Stimulated activated memory B cell treated with anti-CD40 and anti-IgM and Interleukin-4, amounts not matched to agents 10 μg/mL and 1 μg/mL and 100 μg/mL, for 72 hours (primary cell): Measurements from ENCODE around the gene ATP2C2.
A peak's percentile ranks its signal among the peaks of the same experiment; 100 is the strongest.

ENCODE experiments used
- ATAC-seq: fragments of 150-1000 bp; cut with Tn5 transposase; 2 replicates; pipeline ENCODE4 v1.10.0; 2021
- H3K27ac Mint-ChIP-seq: one replicate; pipeline ENCODE4 v1.8.0; 2022; ENCODE audit warnings: mild to moderate bottlenecking, mixed read lengths
- H3K27me3 Mint-ChIP-seq: one replicate; pipeline ENCODE4 v1.8.0; 2022; ENCODE audit warnings: mixed read lengths
- H3K36me3 Mint-ChIP-seq: one replicate; pipeline ENCODE4 v1.8.0; 2022; ENCODE audit warnings: mixed read lengths
- H3K4me1 Mint-ChIP-seq: one replicate; pipeline ENCODE4 v1.8.0; 2022; ENCODE audit warnings: mixed read lengths
- H3K4me3 Mint-ChIP-seq: one replicate; pipeline ENCODE4 v1.8.0; 2022; ENCODE audit warnings: mild to moderate bottlenecking, moderate library complexity, mixed read lengths
- H3K9me3 Mint-ChIP-seq: one replicate; pipeline ENCODE4 v1.8.0; 2022; ENCODE audit warnings: mixed read lengths

The ATP2C2 gene

GRCh38 chr16:84501077-84501735, 132.9 kb downstream of the ATP2C2 start:
- Mint-ChIP-seq H3K4me3 (no peak overlapping the region), H3K36me3 (peaks cover 22% of the 10 kb centered on the region), H3K4me1 (peaks cover 36% of the 10 kb centered on the region), H3K27me3 (no peaks in the 10 kb centered on the region), H3K9me3 (no peaks in the 10 kb centered on the region), H3K27ac (no peak overlapping the region)
- no peak for ATAC-seq

- Mint-ChIP-seq H3K4me3 (no peak overlapping the region), H3K27ac (no peak overlapping the region), H3K36me3 (peaks cover 13% of the 10 kb centered on the region), H3K27me3 (no peaks in the 10 kb centered on the region), H3K4me1 (peaks cover 45% of the 10 kb centered on the region), H3K9me3 (no peaks in the 10 kb centered on the region)
- ATAC-seq = no peak
These were observed 133.7 kb downstream of the ATP2C2 start for GRCh38 chr16:84502075-84502474.

GRCh38 chr16:84502581-84502980, 134.2 kb downstream of the ATP2C2 start:
- peaks cover 50% of the 10 kb centered on the region for H3K4me1 Mint-ChIP-seq
- no peaks in the 10 kb centered on the region for H3K27me3 Mint-ChIP-seq
- no peak for ATAC-seq
- no peaks in the 10 kb centered on the region for H3K9me3 Mint-ChIP-seq
- H3K27ac Mint-ChIP-seq = no peak overlapping the region
- H3K4me3 Mint-ChIP-seq = no peak overlapping the region
- peaks cover 8% of the 10 kb centered on the region for H3K36me3 Mint-ChIP-seq

GRCh38 chr16:84503751-84504395, 135.5 kb downstream of the ATP2C2 start:
- H3K4me3 Mint-ChIP-seq = peak overlapping the region; percentile 94
- H3K9me3 Mint-ChIP-seq = no peaks in the 10 kb centered on the region
- H3K27ac Mint-ChIP-seq = peak overlapping the region; percentile 98
- ATAC-seq = no peak
- H3K27me3 Mint-ChIP-seq = no peaks in the 10 kb centered on the region
- H3K36me3 Mint-ChIP-seq = peaks cover 6% of the 10 kb centered on the region
- H3K4me1 Mint-ChIP-seq = peaks cover 63% of the 10 kb centered on the region

GRCh38 chr16:84504420-84505248, 136.3 kb downstream of the ATP2C2 start, which contains the start of gene MEAK7:
TSS of gene MEAK7 (minus strand) at chr16:84504659. CDS start at chr16:84498086, 6,573 bp downstream.
- no peaks in the 10 kb centered on the region for H3K27me3 Mint-ChIP-seq
- peaks cover 63% of the 10 kb centered on the region for H3K4me1 Mint-ChIP-seq
- peak; percentile 97 for ATAC-seq
- H3K4me3 Mint-ChIP-seq = peak within 1 kb of the TSS; percentile 94
- peaks cover 6% of the 10 kb centered on the region for H3K36me3 Mint-ChIP-seq
- peak within 1 kb of the TSS; percentile 98 for H3K27ac Mint-ChIP-seq
- H3K9me3 Mint-ChIP-seq = no peaks in the 10 kb centered on the region

- ATAC-seq = peak; percentile 0
- no peaks in the 10 kb centered on the region for H3K27me3 Mint-ChIP-seq
- peaks cover 6% of the 10 kb centered on the region for H3K36me3 Mint-ChIP-seq
- H3K9me3 Mint-ChIP-seq = no peaks in the 10 kb centered on the region
- H3K27ac Mint-ChIP-seq = peak overlapping the region; percentile 98
- H3K4me3 Mint-ChIP-seq = peak overlapping the region; percentile 94
- H3K4me1 Mint-ChIP-seq = peaks cover 63% of the 10 kb centered on the region
These were observed 137.2 kb downstream of the ATP2C2 start for GRCh38 chr16:84505249-84506187.

GRCh38 chr16:84507011-84507982, 139.0 kb downstream of the ATP2C2 start:
- Mint-ChIP-seq H3K36me3 (no peaks in the 10 kb centered on the region), H3K9me3 (no peaks in the 10 kb centered on the region), H3K27ac (peak overlapping the region; percentile 98), H3K4me1 (peaks cover 74% of the 10 kb centered on the region), H3K27me3 (no peaks in the 10 kb centered on the region), H3K4me3 (peak overlapping the region; percentile 75)
- peak; percentile 15 for ATAC-seq

GRCh38 chr16:84508502-84508901, 140.2 kb downstream of the ATP2C2 start:
- Mint-ChIP-seq H3K27me3 (no peaks in the 10 kb centered on the region), H3K27ac (peak overlapping the region; percentile 98), H3K4me1 (peaks cover 69% of the 10 kb centered on the region), H3K9me3 (no peaks in the 10 kb centered on the region), H3K4me3 (no peak overlapping the region), H3K36me3 (no peaks in the 10 kb centered on the region)
- ATAC-seq = no peak

- Mint-ChIP-seq H3K36me3 (no peaks in the 10 kb centered on the region), H3K27ac (peak overlapping the region; percentile 98), H3K27me3 (no peaks in the 10 kb centered on the region), H3K9me3 (no peaks in the 10 kb centered on the region), H3K4me1 (peaks cover 70% of the 10 kb centered on the region), H3K4me3 (no peak overlapping the region)
- ATAC-seq = no peak
These were observed 141.0 kb downstream of the ATP2C2 start for GRCh38 chr16:84509032-84509950.

- Mint-ChIP-seq H3K36me3 (no peaks in the 10 kb centered on the region), H3K4me1 (peaks cover 63% of the 10 kb centered on the region), H3K27ac (peak overlapping the region; percentile 78), H3K27me3 (no peaks in the 10 kb centered on the region), H3K4me3 (peak overlapping the region; percentile 21), H3K9me3 (no peaks in the 10 kb centered on the region)
- no peak for ATAC-seq
These were observed 143.0 kb downstream of the ATP2C2 start for GRCh38 chr16:84511180-84511800.

GRCh38 chr16:84511831-84512230, 143.5 kb downstream of the ATP2C2 start:
- Mint-ChIP-seq H3K27me3 (no peaks in the 10 kb centered on the region), H3K36me3 (no peaks in the 10 kb centered on the region), H3K27ac (peak overlapping the region; percentile 78), H3K4me3 (peak overlapping the region; percentile 21), H3K9me3 (no peaks in the 10 kb centered on the region), H3K4me1 (peaks cover 58% of the 10 kb centered on the region)
- ATAC-seq = no peak

- Mint-ChIP-seq H3K36me3 (no peaks in the 10 kb centered on the region), H3K4me1 (peaks cover 45% of the 10 kb centered on the region)
These were observed 144.8 kb downstream of the ATP2C2 start for GRCh38 chr16:84513123-84513522.

More at GRCh38 chr16:84513123-84513522, 144.8 kb downstream of the ATP2C2 start:
- Mint-ChIP-seq H3K4me3 (no peak overlapping the region), H3K9me3 (no peaks in the 10 kb centered on the region), H3K27me3 (no peaks in the 10 kb centered on the region), H3K27ac (peak overlapping the region; percentile 94)
- no peak for ATAC-seq
